NCI-H526 (cell line): ENCODE measurements around the gene PTPRN2.

Source experiments
- DNase-seq, 2 experiments: peaks; one replicate each; lab custom pipeline; 2025; lab: John Stamatoyannopoulos, UW

Gene PTPRN2

GRCh38 chr7:157884461-157885062 is 703.1 kb downstream of the PTPRN2 start:
- DNase-seq, result no peak

- no peak for DNase-seq
These were observed 706.4 kb downstream of the PTPRN2 start for GRCh38 chr7:157881048-157881771.

DNA sequence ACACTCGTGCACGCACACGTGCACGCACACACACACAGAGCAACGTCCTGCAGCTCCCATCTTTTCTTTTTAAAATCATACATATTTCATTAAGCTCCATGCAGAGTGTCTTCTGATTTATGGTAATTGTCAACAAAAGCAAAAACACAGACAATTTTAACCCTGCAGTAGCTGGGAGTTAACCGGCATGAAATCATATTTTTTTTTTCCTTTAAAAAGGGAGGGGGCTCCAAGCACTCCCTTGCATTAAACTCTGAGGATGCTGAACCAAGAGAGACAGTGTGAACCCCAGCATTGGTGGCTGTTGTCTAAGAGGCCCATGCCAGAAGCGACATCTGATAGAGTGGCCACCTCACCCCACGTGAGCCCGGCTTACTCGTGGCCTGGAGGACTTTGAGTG is 708.2 kb downstream of the PTPRN2 start:
- no peak for DNase-seq

DNA sequence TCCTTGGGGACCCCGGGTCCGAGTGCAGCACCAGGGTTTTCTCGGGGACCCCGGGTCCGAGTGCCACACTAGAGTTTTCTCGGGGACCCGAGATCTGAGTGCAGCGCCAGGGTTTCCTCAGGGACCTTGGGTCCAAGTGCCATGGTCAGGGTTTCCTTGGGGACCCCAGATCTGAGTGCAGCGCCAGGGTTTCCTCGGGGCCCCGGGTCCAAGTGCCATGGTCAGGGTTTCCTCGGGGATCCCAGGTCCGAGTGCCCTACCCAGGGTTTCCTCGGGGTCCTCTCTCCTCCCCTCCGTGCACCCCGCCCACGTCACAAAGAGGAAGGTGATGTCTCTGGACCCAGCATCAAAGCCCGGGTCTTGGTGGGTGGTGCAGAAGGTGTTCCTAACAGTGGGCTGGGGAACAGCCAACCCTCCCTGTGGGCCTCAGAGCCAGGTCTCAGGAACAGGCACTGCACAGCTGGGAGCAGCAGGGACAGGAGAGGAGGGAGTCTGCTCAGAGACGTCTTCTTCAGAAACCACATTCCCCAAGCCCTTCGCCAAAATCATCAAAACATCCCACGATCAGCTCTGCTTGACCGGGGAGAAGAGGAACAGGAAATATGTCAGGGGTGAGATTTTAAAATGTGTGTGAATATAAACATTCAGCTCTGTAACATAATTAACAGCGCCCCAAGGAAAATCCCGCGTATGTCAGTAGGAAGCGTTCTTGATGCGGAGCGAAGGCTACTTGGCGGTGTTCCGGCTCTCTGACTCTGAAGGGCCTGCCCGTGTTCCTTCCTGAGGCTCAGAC is 710.1 kb downstream of the PTPRN2 start:
- DNase-seq, result no peak

DNA sequence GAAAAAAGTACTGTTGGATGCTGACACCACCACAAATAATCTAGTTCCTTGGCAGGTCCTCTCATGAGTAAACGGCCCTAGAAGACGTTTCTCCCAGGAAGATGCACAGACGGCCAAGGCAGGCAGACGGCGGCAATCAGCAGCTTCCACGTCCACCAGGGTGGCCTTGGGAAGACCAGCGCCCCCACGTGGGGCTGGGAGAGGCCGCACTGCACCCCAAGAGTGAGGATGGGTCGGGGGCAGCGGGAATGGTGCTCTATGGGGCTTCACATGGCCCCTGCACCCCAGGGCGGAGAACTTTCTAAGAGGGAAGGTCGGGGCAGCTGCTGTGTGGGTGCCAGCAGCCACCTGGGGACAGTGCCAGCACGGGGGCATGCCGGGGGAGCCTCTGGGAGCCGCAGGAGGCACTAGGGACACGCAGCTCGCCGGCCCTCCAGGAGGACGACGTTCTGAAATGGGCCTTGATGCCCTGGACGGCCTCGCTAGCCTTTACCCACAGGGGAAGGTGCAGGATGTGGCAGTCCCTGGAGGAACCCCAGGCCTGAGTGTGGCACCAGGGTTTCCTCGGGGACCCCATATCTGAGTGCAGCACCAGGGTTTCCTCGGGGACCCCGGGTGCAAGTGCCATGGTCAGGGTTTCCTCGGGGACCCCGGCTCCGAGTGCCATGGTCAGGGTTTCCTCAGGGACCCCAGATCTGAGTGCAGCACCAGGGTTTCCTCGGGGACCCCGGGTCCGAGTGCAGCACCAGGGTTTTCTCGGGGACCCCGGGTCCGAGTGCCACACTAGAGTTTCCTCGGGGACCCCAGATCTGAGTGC is 710.9 kb downstream of the PTPRN2 start:
- peak in 1 of 2 experiments; percentile 48 for DNase-seq

DNA sequence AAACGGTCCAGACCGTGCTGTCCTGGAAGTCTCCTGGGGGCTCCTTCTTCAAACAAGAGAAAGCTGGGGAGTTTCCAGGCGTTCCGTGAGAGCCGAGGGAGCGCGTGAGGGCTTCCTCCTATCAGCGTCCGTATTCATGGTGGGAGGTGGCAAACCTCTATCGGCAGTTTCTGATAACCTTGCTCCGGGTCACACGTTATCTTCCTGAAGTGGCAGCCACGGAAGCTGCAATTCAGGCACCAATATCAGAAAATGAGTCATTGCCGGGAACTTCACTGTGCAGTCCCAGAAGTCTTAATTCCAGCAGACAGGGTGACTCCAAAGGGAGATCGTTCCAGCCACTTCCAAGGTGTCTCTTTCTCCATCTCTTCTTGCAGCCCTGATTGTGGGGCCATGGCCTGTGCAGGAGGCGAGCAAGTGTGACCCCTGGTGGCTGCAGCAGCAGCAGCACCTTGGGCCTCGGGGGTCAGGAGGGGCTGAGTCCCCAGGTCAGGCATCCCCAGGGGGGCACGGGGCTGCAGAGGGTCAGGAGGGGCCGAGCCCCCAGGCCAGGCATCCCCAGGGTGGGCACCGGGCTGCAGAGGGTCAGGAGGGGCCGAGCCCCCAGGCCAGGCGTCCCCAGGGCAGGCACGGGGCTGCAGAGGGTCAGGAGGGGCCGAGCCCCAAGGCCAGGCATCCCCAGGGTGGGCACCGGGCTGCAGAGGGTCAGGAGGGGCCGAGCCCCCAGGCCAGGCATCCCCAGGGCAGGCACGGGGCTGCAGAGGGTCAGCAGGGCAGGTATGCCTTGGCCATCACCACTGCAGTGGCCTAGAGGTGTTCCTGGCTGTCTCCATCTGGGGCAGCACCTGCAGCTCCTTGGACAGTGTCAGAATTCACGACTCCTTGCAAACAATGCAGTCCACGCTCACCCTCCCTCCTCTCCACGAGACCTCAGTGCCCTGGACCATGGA is 712.1 kb downstream of the PTPRN2 start:
- peak; percentile 20 to 80 for DNase-seq

- no peak for DNase-seq
These were observed 712.8 kb downstream of the PTPRN2 start for GRCh38 chr7:157874870-157875229.

DNA sequence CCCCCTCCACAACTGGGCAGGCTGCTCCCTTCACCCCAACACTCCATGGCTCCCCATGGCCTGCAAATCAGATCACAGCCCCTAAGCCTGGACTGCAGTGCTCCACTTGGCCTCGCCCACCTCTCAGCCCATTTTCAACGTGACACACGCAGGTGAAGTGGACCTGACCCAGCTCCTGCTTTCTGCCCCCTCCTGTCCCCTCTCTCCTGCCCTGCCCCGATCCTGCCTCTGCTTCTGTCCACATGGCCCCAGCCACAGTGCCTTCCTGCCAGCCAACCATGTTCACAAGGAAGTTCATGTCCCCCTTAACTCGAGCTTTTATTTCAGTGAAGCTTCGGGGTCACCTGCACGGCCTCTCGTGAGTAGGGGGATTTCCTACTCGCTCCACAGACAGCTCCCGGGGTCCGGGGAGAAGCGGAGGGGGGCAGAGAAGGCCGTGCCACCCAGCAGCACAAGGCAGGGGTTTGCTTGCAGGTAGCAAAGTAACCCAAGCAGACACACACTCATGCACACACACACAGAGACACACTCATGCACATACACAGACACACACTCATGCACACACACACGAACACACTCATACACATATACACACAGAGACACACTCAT is 713.3 kb downstream of the PTPRN2 start:
- no peak for DNase-seq

DNA sequence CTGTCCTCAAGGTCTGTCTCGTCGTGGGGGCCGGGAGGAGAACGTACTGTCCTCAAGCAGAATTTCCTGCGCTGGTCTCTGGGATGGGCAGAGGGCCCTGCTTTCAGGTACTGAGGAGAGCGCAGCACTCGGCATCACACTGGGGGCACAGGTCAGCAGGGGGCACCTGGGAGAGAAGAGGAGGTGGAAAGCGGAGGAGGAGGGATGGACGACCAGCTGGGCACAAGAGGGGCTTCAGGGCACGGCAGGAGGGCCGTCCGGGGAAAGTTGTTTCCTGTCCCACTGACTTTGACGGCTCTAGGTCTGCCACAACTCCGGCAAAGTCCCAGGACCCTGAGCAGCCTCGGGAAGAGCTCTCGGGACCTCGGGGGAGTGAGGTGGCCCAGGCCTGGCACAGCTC is 714.0 kb downstream of the PTPRN2 start:
- no peak for DNase-seq

- DNase-seq, result no peak
These were observed 714.4 kb downstream of the PTPRN2 start for GRCh38 chr7:157873181-157873580.

DNA sequence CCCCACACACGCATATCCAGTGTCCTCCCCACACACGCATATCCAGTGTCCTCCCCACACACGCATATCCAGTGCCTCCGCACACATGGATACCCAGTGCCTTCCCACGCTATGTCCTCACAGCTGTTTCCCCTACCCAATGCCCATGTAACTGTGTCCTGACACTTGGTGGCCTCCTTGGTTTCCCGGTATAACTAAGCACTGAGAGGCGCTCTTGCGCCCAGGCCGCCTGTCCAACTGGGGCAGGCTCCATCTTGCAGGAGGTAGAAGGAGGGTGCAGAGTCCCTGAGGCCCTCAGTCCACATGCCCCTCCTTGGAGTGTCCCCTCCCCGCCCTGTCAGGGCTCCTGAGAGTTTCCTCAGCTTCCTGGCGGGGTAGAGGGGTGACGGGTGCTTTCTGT is 715.2 kb downstream of the PTPRN2 start:
- no peak for DNase-seq

DNA sequence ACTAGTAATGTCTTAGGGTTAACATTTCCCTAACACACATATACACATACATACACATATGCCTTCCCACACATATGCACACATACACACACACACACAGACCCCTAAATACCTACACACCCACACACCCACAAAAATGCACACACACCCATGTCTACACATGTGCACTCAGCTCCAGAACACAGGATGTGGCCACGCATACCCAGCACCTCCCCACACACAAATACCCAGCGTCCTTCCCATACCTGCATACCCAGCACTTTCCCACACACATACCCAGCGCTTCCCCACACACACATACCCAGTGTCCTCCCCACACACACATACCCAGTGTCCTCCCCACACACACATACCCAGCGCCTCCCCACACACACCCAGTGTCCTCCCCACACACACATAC is 715.9 kb downstream of the PTPRN2 start:
- no peak for DNase-seq

GRCh38 chr7:157870644-157871290 is 716.9 kb downstream of the PTPRN2 start:
- no peak for DNase-seq

- no peak for DNase-seq
These were observed 717.8 kb downstream of the PTPRN2 start for GRCh38 chr7:157869793-157870192.

- no peak for DNase-seq
These were observed 719.8 kb downstream of the PTPRN2 start for GRCh38 chr7:157867685-157868305.

DNA sequence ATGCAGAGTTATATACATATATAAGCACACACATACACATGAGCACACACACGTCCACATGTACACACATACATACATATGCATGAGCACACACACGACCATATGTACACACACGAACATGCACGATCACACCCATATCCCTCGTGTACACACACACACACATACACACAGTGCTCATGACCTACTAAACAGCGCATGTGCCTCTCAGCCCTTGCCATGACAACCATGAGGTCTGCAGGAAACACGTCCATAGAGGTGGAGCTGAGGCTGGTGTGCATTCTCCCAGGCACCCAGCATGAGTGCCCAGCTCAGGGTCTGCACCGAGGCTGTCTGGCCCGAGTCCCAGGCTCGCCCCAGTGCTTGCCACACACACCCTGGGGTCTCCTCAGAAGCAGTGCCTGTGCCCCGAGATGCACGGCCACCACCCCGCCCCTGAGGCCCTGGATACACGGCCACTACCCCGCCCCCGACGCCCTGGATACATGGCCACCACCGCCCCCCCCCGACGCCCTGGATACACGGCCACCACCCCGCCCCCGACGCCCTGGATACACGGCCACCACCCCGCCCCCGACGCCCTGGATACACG is 721.2 kb downstream of the PTPRN2 start:
- DNase-seq, result no peak

DNA sequence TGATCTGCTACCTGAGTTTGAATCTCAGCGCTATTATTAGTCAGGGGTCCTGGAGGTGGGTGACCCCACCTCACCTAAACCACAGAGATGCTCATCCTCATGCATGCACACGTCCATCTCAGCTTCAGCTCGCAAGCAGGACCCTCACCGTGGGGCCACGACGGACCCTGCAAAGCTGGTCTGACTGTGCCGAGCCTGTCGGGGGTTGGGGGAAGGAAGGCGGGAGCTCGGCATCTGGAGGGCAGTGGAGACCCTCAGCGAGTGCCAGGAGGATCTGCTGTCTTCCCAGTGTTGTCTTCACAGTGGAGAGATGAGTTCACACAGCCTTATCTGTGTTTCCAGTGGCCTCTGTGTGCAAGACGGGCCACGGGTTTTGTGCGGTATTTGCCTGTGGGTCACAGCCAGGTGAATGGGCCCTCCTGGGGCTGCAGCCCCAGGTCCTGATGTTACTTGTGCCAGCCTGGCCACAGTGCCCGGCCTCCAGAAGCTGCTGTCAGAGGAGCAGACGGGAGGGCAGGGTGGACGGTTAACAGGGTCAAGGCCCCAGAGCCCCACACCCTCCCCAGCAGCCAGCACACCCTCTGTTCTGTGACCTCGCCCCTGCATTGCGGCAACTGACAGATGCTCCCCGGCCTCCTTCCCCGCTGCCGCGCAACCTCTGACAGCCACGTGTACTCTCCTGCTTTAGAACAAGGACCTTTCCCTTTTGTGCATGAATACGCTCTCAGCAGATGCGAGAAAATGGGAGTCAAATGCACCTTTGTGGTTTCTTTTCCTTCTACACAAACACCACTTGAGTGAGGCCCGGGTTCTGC is 722.1 kb downstream of the PTPRN2 start:
- no peak for DNase-seq

- DNase-seq, result no peak
These were observed 722.7 kb downstream of the PTPRN2 start for GRCh38 chr7:157864911-157865310.
